ENCODE results near the gene SRC.

Gene SRC

DNA sequence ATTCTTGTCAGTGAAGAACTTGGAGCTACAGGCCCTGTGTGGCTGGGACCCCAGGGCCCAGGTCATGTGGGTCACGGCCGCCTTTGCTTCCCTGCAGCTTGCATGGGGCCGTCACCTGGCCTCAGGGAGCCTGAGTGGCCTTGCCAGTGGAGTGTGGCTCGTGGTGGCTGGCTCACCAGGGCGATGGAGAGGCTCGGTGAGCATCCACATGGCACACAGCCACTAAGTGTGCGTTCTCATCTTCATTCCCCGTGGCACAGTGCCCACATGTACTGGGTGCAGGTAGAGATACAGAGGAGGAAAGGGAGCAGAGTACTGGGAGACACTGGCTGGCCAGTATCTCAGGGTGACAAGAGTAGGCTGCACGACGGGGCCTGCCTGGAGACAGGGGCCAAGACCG lies 35.0 kb upstream of the SRC start:
- TF ChIP-seq, protein P1, sequence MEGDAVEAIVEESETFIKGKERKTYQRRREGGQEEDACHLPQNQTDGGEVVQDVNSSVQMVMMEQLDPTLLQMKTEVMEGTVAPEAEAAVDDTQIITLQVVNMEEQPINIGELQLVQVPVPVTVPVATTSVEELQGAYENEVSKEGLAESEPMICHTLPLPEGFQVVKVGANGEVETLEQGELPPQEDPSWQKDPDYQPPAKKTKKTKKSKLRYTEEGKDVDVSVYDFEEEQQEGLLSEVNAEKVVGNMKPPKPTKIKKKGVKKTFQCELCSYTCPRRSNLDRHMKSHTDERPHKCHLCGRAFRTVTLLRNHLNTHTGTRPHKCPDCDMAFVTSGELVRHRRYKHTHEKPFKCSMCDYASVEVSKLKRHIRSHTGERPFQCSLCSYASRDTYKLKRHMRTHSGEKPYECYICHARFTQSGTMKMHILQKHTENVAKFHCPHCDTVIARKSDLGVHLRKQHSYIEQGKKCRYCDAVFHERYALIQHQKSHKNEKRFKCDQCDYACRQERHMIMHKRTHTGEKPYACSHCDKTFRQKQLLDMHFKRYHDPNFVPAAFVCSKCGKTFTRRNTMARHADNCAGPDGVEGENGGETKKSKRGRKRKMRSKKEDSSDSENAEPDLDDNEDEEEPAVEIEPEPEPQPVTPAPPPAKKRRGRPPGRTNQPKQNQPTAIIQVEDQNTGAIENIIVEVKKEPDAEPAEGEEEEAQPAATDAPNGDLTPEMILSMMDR (IDR thresholded peaks at IDR 0.05), result no peak
- Histone ChIP-seq H3K27me3 (no peaks in the 10 kb centered on the region), H3K9me3 (no peaks in the 10 kb centered on the region), H3K4me3 (no peak overlapping the region), H3K36me3 (peaks cover 0 to 37% (median 21%) of the 10 kb centered on the region in 3 donors), H3K27ac (no peak overlapping the region), H3K4me1 (peaks cover 0 to 81% (median 58%) of the 10 kb centered on the region in 4 donors)
- intact Hi-C loops (cut with DNase I; ENCODE audit: low total_unique reads), result no loop called here
- DNase-seq, result no peak

DNA sequence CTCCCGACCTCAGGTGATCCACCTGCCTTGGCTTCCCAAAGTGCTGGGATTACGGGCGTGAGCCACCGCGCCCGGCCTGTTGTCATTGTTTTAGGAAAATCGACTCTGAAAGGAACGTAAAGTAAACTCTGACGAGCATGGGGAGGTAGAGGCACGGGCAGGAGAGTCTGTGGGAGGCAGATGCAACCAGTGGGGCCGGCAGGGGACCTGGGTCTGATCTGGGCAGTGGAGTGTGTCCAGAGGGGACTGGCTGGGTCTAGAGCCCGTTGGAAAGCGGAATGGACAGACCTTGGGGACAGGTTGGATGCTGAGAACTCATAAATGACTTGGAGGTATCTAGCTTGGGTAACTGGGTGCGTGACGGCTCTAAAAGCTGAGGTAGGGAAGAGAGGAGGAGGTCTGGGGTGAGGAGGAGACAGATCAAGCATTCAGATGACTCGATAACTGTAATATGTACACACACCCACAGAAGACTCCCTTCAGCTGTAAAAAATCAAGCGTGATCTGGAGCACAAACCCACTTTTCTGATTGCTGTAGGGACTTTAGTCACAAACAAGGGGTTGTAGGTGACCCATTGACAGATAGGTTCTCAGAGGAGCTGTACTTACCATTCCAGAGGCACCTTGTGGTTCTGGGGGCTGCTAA lies 34.1 kb upstream of the SRC start:
- Histone ChIP-seq H3K27ac (peak overlapping the region; percentile 0 to 92), H3K9me3 (no peaks in the 10 kb centered on the region), H3K4me3 (no peak overlapping the region), H3K27me3 (no peaks in the 10 kb centered on the region), H3K36me3 (peaks cover 0 to 37% (median 29%) of the 10 kb centered on the region in 3 donors), H3K4me1 (peaks cover 0 to 76% (median 52%) of the 10 kb centered on the region in 4 donors)
- TF ChIP-seq, protein P1 (IDR thresholded peaks at IDR 0.05), result no peak
- intact Hi-C loops (cut with DNase I; ENCODE audit: low total_unique reads), result no loop called here
- no peak for DNase-seq

DNA sequence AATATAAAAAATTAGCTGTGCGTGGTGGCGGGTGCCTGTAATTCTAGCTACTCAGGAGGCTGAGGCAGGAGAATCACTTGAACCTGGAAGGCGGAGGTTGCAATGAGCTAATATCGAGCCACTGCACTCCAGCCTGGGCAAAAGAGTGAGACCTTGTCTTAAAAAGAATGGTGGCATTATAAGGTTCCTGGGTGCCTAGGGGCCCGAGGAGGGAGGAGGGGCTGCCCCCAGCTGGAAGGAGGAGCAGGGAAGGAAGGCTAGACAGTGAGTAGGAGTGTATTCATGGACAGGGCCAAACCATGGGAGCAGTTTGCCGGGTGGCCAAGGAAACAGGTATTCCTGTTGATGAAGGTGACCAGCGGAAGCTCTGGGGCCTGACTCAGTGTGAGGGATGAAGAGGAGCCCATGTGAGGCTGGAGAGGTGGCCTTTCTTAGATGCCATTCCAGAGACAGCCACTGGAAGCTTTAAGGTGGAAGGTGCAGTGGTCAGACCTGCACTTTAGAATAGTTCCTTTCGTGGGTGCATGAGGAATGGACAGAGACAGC lies 32.3 kb upstream of the SRC start:
- Histone ChIP-seq H3K9me3 (no peaks in the 10 kb centered on the region), H3K4me1 (peaks cover 0 to 63% (median 44%) of the 10 kb centered on the region in 4 donors), H3K4me3 (no peak overlapping the region), H3K27me3 (no peaks in the 10 kb centered on the region), H3K27ac (peak overlapping the region; percentile 90 to 92), H3K36me3 (peaks cover 10 to 44% (median 42%) of the 10 kb centered on the region in 3 donors)
- intact Hi-C loops (cut with DNase I; ENCODE audit: low total_unique reads), result no loop called here
- no peak for DNase-seq
- TF ChIP-seq, protein P1 (IDR thresholded peaks at IDR 0.05), result no peak

DNA sequence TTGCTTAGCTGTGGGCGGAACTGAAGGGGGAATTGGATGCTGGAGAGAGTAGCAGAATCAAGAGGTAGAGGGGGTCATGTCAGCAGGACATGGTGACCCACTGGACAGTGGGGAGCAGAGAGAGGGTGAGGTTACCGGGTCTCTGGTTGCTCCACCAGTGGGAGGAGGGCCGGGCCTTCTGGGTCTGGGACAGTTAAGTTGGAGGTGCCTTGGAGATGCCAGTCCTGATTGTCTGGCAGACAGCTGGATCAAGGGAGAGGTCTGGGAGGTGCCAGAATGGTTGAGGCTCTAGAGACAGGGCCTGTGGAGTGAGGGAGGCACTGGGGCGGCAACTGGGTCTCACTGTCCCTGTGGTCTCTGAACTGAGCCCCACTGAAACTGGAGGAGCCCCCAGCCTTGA lies 31.8 kb upstream of the SRC start:
- intact Hi-C loops (cut with DNase I; ENCODE audit: low total_unique reads), result no loop called here
- no peaks in the 10 kb centered on the region for H3K9me3 ChIP-seq
- H3K27me3 ChIP-seq, result no peaks in the 10 kb centered on the region
- TF ChIP-seq, protein P1 (IDR thresholded peaks at IDR 0.05), result no peak
- H3K36me3 ChIP-seq, result peaks cover 10 to 44% (median 42%) of the 10 kb centered on the region in 3 donors
- DNase-seq, result no peak
- H3K4me1 ChIP-seq, result peaks cover 0 to 59% (median 44%) of the 10 kb centered on the region in 4 donors
- peak overlapping the region; percentile 90 to 92 for H3K27ac ChIP-seq
- H3K4me3 ChIP-seq, result peak overlapping the region in 1 of 2 donors; percentile 8

DNA sequence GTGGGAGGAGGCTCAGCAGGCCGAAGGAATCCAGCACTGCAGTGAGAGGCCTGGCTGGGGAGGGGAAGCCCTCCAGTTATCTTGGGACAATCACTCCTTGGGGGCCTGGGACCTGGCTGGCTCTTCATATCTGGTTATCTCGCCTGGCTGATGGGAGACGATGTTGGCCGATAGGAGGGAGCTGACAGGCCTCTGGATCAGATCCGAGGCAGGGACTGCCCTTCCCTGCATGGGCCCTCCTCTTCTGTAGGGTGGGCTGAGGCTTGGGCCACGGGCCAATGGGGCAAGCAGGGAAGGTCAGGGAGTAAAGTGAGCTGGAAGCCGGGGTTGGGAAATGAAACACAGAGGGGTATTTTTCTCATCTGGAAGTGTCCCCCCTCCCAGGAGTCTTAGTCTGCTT lies 31.3 kb upstream of the SRC start:
- TF ChIP-seq, protein P1 (IDR thresholded peaks at IDR 0.05), result no peak
- Histone ChIP-seq H3K27ac (peak overlapping the region; percentile 90 to 92), H3K4me3 (peak overlapping the region in 1 of 2 donors; percentile 8), H3K36me3 (peaks cover 10 to 43% (median 41%) of the 10 kb centered on the region in 3 donors), H3K4me1 (peaks cover 0 to 54% (median 43%) of the 10 kb centered on the region in 4 donors), H3K27me3 (no peaks in the 10 kb centered on the region), H3K9me3 (no peaks in the 10 kb centered on the region)
- intact Hi-C loops (cut with DNase I; ENCODE audit: low total_unique reads), result no loop called here
- DNase-seq, result peak; percentile 61 to 83
